Endothelial cell of umbilical vein (primary cell): ENCODE data around the gene RIPOR1.

Experiments used
- EZH2 ChIP-seq: IDR thresholded peaks from 2 replicates; pipeline ENCODE4 v1.6.1; 2012; ENCODE audit warnings: borderline replicate concordance, low read depth, mild to moderate bottlenecking, moderate library complexity, low read length, inconsistent platforms; ENCODE audit not compliant: severe bottlenecking
- FOS ChIP-seq: IDR thresholded peaks from 2 replicates; pipeline ENCODE4 v1.6.1; 2011; ENCODE audit warnings: mild to moderate bottlenecking, low read length, moderate library complexity, borderline replicate concordance; ENCODE audit not compliant: insufficient read depth
- JUN ChIP-seq: IDR thresholded peaks from 2 replicates; pipeline ENCODE4 v1.6.1; 2011; ENCODE audit warnings: borderline replicate concordance, low read depth; ENCODE audit not compliant: insufficient read length, insufficient read depth
- POLR2A ChIP-seq: IDR thresholded peaks from 2 replicates; pipeline ENCODE4 v1.6.1; 2012; ENCODE audit warnings: low read depth, mild to moderate bottlenecking, control low read depth, low read length
- POLR2AphosphoS5 ChIP-seq: IDR thresholded peaks from 2 replicates; pipeline ENCODE4 v1.6.1; 2012; ENCODE audit warnings: low read depth, mild to moderate bottlenecking, control low read depth, low read length, moderate library complexity; ENCODE audit not compliant: insufficient read depth
- TF ChIP-seq, protein P1 (sequence below), 2 donors: IDR thresholded peaks; 1 replicate in 1 of 2; 2 replicates in 1 of 2; pipeline ENCODE4 v1.5.1; 2011; ENCODE audit warnings: low read length in 2 of 2, mild to moderate bottlenecking in 2 of 2, moderate library complexity in 2 of 2, control low read depth in 1 of 2, inconsistent platforms in 1 of 2, low read depth in 1 of 2; ENCODE audit not compliant: insufficient read depth in 1 of 2; ENCODE audit errors: extremely low read depth in 1 of 2
- TF ChIP-seq, protein P2 (sequence below): IDR thresholded peaks from 2 replicates; pipeline ENCODE4 v1.6.1; 2011; ENCODE audit not compliant: insufficient read depth, insufficient read length

DNA sequence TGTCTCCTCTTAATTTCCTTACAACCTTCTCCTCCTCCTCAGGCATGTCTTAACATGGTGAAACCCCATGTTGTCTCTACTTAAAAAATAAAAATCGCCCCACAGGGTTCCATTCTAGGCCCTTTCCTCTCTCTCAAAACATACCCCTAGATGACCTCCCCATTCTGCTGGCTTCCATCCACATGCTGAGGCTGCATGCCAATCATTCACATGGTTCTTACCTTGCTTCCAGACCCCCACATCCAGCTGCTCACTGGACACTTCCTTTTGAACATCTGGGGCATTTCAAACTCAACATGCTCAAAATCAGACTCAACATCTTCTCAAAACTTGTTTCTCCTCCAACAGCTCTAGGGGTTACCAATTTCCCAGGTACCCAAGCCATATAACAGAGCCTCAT lies 21.3 kb downstream of the RIPOR1 start:
- TF ChIP-seq, protein P1, sequence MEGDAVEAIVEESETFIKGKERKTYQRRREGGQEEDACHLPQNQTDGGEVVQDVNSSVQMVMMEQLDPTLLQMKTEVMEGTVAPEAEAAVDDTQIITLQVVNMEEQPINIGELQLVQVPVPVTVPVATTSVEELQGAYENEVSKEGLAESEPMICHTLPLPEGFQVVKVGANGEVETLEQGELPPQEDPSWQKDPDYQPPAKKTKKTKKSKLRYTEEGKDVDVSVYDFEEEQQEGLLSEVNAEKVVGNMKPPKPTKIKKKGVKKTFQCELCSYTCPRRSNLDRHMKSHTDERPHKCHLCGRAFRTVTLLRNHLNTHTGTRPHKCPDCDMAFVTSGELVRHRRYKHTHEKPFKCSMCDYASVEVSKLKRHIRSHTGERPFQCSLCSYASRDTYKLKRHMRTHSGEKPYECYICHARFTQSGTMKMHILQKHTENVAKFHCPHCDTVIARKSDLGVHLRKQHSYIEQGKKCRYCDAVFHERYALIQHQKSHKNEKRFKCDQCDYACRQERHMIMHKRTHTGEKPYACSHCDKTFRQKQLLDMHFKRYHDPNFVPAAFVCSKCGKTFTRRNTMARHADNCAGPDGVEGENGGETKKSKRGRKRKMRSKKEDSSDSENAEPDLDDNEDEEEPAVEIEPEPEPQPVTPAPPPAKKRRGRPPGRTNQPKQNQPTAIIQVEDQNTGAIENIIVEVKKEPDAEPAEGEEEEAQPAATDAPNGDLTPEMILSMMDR (IDR thresholded peaks at IDR 0.05; ENCODE audit: extremely low read depth in 1 of 2, insufficient read depth in 1 of 2, low read depth in 1 of 2, low read length in 2 of 2), result no peak
- TF ChIP-seq, protein P2, sequence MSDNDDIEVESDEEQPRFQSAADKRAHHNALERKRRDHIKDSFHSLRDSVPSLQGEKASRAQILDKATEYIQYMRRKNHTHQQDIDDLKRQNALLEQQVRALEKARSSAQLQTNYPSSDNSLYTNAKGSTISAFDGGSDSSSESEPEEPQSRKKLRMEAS, result no peak
- no peak for TF ChIP-seq JUN
- no peak for TF ChIP-seq POLR2AphosphoS5
- TF ChIP-seq POLR2A, result no peak
- TF ChIP-seq EZH2, result no peak
- TF ChIP-seq FOS, result no peak
